ENCODE data around the gene KLHL2.
A peak's percentile ranks its signal among the peaks of the same experiment; 100 is the strongest.

KLHL2 gene

GRCh38 chr4:165293927-165294649 lies 86.7 kb downstream of the KLHL2 start:
- DNase-seq, result no peak

GRCh38 chr4:165294907-165295306 lies 87.5 kb downstream of the KLHL2 start:
- DNase-seq, result no peak

GRCh38 chr4:165297626-165298025 lies 90.3 kb downstream of the KLHL2 start:
- peak; percentile 87 to 91 for DNase-seq

- peak in 1 of 2 experiments; percentile 22 for DNase-seq
Observed at GRCh38 chr4:165299399-165300060, 92.2 kb downstream of the KLHL2 start.

GRCh38 chr4:165301833-165302232 lies 94.5 kb downstream of the KLHL2 start:
- DNase-seq, result peak; percentile 26 to 48

GRCh38 chr4:165302658-165303057 lies 95.3 kb downstream of the KLHL2 start:
- DNase-seq, result no peak

GRCh38 chr4:165308166-165308565 lies 100.8 kb downstream of the KLHL2 start:
- no peak for DNase-seq

- DNase-seq, result no peak
Observed at GRCh38 chr4:165308606-165309005, 101.2 kb downstream of the KLHL2 start.

GRCh38 chr4:165309456-165309855 lies 102.1 kb downstream of the KLHL2 start:
- DNase-seq, result peak in 1 of 2 experiments; percentile 38

GRCh38 chr4:165312506-165312905 lies 105.1 kb downstream of the KLHL2 start:
- no peak for DNase-seq

- no peak for DNase-seq
Observed at GRCh38 chr4:165319030-165319429, 111.7 kb downstream of the KLHL2 start.

GRCh38 chr4:165319509-165319908 lies 112.1 kb downstream of the KLHL2 start:
- DNase-seq, result no peak

- DNase-seq, result no peak
Observed at GRCh38 chr4:165324236-165324917, 117.0 kb downstream of the KLHL2 start.

- no peak for DNase-seq
Observed at GRCh38 chr4:165324918-165325304, 117.5 kb downstream of the KLHL2 start.

- DNase-seq, result no peak
Observed at GRCh38 chr4:165325732-165326512, 118.6 kb downstream of the KLHL2 start.

- peak in 1 of 2 experiments; percentile 47 for DNase-seq
Observed at GRCh38 chr4:165326831-165327210, 119.5 kb downstream of the KLHL2 start.

GRCh38 chr4:165327211-165328100 lies 120.1 kb downstream of the KLHL2 start, which contains the start of gene MSMO1:
Gene MSMO1 (plus strand): TSS chr4:165327669. CDS start chr4:165333371, 5,702 bp downstream.
- DNase-seq, result peak; percentile 98 to 99

GRCh38 chr4:165328101-165328425 lies 120.7 kb downstream of the KLHL2 start:
- peak in 1 of 2 experiments; percentile 49 for DNase-seq

GRCh38 chr4:165328708-165329107 lies 121.3 kb downstream of the KLHL2 start:
- DNase-seq, result peak in 1 of 2 experiments; percentile 23

GRCh38 chr4:165330071-165330470 lies 122.7 kb downstream of the KLHL2 start:
- DNase-seq, result no peak

- DNase-seq, result no peak
Observed at GRCh38 chr4:165330666-165331065, 123.3 kb downstream of the KLHL2 start.

- DNase-seq, result peak; percentile 17 to 46
Observed at GRCh38 chr4:165331359-165331758, 124.0 kb downstream of the KLHL2 start.

Measured in NCI-H526 (cell line).